GM21576 (cell line): ENCODE results near the gene UNC5A.
"Not testable (repeated sequence)": the region's sequence is repeated elsewhere in the genome, so short reads cannot be mapped to it uniquely, and the experiment has no call there.

Experiments
- ATAC-seq: cut with Tn5 transposase; IDR thresholded peaks from one replicate; pipeline ENCODE4 v1.9.1; 2021; ENCODE audit warnings: mild to moderate bottlenecking, moderate library complexity; ENCODE audit not compliant: unreplicated experiment

UNC5A gene

GRCh38 chr5:176861276-176861675, 50.9 kb downstream of the UNC5A start:
- ATAC-seq: no peak

- ATAC-seq: no peak
Observed at GRCh38 chr5:176862330-176862995, 52.1 kb downstream of the UNC5A start.

DNA sequence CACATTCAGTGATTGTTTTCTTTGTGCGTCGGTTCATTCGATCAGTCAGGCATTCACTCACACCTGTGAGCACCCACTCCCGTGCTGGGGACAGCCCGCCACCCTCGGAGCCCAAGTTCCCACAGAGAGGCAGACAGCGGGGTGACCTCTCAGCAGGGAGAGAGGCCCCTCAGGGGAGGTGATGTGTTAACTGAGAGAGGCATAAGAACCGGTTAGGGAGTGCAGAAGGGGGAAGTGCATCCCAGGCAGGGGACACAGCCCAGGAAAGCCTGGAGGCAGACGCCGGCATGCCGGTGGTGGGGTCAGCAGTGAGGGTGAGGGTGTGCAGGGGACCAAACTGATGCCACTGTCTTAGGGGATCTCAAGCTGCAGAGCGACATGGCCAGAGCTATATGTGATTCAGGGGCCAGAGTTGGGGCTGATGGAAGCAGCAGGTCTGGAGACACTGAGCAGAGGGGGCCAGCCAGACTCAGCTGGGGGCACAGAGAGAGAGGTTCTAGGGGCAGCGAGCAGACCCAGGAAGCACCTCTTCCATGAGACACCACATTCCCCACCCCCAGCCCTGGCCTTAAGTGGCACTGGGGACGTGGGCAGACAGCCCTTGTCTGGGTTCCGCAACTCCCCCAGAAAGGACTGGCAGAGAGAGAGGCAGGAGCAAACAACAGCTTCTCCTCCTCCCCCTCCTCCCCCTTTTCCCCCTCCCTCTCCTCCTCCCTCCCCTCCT, 52.8 kb downstream of the UNC5A start:
- no peak for ATAC-seq

DNA sequence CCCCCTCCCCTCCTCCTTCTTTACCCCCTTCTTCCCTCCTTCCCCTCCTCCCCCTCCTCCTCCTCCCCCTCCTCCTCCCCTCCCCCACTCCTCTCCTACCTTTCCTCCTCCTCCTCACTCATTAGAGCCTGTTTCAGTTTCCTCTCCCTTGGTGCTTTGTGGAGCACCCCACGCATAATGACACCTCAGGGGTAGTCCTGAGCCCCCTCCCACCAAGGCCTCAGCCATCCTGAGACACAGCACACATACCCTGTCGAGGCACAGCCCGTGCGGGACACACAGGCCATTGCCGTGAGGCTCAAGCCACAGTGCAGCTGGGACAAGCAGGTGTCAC, 53.4 kb downstream of the UNC5A start:
- no peak for ATAC-seq

GRCh38 chr5:176864755-176865154, 54.4 kb downstream of the UNC5A start:
- no peak for ATAC-seq

DNA sequence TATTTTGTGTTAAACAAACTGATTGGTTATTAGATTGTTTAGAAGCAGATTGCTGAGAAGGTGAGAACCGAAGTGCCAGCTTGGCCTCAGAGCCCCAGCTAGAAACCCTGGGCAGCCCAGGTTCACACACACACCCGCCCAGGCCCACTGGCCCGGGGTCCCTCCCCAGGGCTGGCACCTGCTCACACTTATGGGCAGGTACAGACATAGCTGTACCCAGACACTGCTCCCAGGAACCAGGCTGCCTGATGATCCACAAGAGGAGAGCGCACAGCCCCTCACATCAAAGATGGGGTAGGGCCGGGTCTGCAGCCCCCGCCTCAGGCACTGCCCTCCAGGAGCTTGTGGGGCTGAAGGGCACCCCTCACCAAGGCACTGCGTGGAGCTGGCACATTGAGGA, 55.6 kb downstream of the UNC5A start:
- no peak for ATAC-seq

GRCh38 chr5:176866707-176867310, 56.5 kb downstream of the UNC5A start:
- no peak for ATAC-seq

DNA sequence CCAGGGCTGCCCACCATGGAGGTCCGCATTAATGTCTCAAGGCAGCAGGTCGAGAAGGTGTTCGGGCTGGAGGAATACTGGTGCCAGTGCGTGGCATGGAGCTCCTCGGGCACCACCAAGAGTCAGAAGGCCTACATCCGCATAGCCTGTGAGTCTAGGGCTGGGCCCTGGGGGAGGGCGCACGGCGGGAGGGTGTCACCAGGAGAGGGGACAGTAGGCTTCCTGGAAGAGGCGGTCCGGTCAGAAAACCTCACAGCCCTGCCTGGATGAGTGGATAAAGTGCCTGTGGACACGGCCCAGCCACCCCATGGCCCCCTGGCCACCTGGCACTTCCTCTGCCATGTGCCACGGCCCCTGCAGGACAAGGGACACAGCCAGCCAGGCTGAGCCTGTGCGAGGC, 57.8 kb downstream of the UNC5A start:
- no peak for ATAC-seq

- no peak for ATAC-seq
Observed at GRCh38 chr5:176868731-176869130, 58.4 kb downstream of the UNC5A start.

DNA sequence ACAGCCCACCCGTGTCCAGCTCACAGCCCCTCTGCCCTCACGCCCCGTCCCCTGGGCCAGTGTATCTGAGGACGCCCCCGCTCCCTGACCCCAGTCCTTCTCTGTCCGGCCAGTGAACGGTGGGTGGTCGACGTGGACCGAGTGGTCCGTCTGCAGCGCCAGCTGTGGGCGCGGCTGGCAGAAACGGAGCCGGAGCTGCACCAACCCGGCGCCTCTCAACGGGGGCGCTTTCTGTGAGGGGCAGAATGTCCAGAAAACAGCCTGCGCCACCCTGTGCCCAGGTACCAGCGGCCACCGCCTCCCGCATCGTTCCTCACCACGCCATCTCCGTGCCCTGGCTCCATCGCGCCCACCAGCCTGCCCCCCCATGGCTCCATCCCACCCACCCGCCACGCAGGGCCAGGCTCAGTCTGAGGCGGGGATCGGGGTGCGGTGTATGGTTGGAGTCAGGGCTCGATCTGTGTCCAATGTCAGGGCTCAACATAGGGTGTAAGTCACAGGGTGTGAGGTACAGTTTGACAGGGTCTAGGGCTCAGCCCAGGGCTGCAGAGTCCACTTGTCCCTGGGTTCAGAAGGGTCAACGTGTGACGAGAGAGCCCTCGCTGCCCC, 59.2 kb downstream of the UNC5A start:
- no peak for ATAC-seq

- ATAC-seq: no peak
Observed at GRCh38 chr5:176870110-176870591, 59.8 kb downstream of the UNC5A start.

DNA sequence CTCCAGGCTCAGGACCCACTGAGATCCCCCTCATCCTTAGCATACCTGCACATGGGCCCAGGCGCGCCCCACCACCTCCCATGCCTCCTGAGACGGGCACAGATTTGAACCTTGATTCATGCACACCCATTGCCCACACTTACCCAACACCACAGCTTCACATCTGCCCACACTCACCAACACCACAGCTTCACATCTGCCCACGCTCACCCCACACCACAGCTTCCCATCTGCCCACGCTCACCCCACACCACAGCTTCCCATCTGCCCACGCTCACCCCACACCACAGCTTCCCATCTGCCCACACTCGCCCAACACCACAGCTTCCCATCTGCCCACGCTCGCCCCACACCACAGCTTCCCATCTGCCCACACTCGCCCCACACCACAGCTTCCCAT, 60.3 kb downstream of the UNC5A start:
- ATAC-seq: not testable (repeated sequence)

DNA sequence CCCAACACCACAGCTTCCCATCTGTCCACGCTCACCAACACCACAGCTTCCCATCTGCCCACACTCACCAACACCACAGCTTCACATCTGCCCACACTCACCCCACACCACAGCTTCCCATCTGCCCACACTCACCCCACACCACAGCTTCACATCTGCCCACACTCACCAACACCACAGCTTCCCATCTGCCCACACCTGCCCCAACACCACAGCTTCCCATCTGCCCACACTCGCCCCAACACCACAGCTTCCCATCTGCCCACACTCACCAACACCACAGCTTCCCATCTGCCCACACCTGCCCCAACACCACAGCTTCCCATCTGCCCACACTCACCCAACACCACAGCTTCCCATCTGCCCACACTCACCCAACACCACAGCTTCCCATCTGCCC, 62.2 kb downstream of the UNC5A start:
- ATAC-seq: not testable (repeated sequence)

DNA sequence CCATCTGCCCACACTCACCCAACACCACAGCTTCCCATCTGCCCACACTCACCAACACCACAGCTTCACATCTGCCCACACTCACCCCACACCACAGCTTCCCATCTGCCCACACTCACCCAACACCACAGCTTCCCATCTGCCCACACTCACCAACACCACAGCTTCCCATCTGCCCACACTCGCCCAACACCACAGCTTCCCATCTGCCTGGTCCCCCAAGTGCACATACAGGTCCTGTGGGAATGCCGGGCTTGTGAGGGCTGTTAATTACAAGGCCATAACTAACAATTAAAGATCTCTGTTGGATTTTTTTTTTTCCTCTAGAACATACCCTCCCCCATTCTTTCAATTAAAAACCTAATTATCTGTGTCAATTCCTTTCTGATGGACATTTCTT, 62.7 kb downstream of the UNC5A start:
- ATAC-seq: not testable (repeated sequence)

- no peak for ATAC-seq
Observed at GRCh38 chr5:176873541-176874172, 63.3 kb downstream of the UNC5A start.

GRCh38 chr5:176874198-176874780, 63.9 kb downstream of the UNC5A start:
- no peak for ATAC-seq

DNA sequence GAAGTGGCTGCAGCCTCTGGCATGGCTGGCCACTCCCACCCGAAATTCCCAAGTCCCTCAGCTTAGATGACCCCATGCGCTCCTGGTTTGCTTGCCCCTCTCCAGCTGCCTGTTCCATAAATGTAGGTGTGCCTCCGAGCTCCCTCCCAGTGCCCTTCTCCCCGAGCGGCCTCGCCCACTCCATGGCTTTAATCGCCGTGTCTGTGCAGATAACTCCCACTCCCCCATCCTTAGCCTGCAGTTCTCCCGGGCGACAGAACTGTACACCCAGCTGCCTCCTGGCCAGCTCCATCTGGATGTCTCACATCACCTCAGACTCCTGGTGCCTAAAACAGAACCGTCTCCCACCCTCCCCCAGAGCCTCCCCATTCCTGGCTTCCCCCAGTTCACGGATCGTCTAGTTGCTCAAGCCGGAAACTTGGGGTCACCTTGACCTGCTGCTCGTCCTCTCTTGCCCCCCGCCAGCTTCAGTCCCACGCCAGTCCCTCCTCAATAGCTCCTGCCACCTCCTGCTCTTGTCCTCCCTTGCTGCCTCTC, 64.7 kb downstream of the UNC5A start:
- no peak for ATAC-seq

- ATAC-seq: no peak
Observed at GRCh38 chr5:176875783-176876505, 65.6 kb downstream of the UNC5A start.

GRCh38 chr5:176876506-176877431, 66.4 kb downstream of the UNC5A start:
- ATAC-seq: no peak
